Stimulated activated CD4-positive, alpha-beta T cell treated with anti-CD3 and anti-CD28 coated beads, Interleukin-1b, Interleukin-23, amount 100 ng/mL, for 24 hours (primary cell): ENCODE results near the gene HSPA6.
"Not testable (repeated sequence)": the region's sequence is repeated elsewhere in the genome, so short reads cannot be mapped to it uniquely, and the experiment has no call there.

Experiments used
- DNase-seq, 4 experiments: peaks; one replicate each; pipeline ENCODE4 v3.0.0-alpha.2; 2020; ENCODE audit warnings: low read depth in 4 of 4, low spot score in 1 of 4

The HSPA6 gene

GRCh38 chr1:161557506-161558450 lies 33.4 kb downstream of the HSPA6 start:
- not testable (repeated sequence) for DNase-seq

GRCh38 chr1:161560960-161561715 lies 36.8 kb downstream of the HSPA6 start:
- not testable (repeated sequence) for DNase-seq

GRCh38 chr1:161562441-161562840 lies 38.1 kb downstream of the HSPA6 start:
- DNase-seq: not testable (repeated sequence)

DNA sequence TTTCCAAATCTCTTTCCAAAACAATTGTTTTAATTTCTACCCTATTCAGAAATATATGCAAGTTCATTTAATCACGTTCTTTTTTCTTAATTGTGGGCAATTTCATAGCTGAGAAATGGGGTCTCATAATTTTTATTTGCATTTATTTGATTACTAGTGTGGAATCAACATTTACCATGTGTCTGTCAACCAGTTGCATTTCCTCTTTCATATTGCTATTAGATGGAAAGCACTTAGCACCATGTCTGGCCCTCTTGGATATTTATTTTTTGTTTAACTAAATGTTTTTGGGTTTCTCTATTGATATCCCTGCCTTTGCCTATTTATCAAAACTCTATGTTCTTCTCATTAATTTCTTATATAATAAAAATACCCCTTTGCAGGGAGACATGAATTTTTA lies 39.2 kb downstream of the HSPA6 start:
- DNase-seq: not testable (repeated sequence)

- not testable (repeated sequence) for DNase-seq
Measured at GRCh38 chr1:161566602-161566960, 42.2 kb downstream of the HSPA6 start.

- DNase-seq: not testable (repeated sequence)
Measured at GRCh38 chr1:161571703-161572102, 47.4 kb downstream of the HSPA6 start.
